CD4-positive, alpha-beta T cell treated with Interleukin-21 for 1 hour (primary cell): ENCODE data around the gene SRGAP1.

Experiments
- DNase-seq: peaks from one replicate; pipeline ENCODE4 v3.0.0-alpha.2; 2020

Gene SRGAP1

DNA sequence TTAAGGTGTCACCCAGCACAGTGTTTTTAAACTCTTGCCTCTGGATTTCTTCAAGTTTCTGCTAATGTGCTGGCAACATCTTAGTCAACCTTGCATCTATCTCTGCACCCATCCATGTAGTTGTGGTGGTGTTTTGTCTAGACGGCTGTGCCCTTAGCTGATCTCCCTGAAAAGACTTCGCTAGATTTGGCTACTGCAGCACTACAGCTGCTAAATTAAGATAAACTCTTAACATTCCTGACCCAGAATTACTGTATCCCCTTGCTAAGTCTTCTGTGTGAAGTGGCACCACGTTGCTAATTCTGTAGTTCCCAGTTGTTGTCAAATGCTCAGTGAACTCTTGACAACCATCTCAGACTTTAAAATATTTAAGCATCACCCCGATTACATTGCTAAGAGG, 66.8 kb downstream of the SRGAP1 start:
- no peak for DNase-seq

DNA sequence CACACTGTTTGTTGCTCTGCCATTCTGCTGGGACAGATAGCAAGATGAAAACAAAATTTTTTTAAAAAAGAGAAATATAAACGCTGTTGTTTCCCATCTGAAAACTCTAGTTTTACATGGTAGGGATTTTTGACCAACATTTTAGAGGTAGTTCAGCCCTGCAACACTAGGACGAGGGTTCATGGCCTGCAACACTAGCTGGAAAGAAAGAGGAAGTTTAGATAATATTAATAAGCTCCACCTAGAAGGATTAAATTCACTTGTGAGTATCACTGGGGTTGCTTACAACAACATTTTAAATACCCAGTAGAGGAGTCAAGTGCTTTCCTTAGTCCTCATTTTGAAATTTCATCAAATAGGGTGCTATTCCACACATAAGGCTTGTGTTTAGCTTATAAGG, 68.2 kb downstream of the SRGAP1 start:
- DNase-seq: no peak

DNA sequence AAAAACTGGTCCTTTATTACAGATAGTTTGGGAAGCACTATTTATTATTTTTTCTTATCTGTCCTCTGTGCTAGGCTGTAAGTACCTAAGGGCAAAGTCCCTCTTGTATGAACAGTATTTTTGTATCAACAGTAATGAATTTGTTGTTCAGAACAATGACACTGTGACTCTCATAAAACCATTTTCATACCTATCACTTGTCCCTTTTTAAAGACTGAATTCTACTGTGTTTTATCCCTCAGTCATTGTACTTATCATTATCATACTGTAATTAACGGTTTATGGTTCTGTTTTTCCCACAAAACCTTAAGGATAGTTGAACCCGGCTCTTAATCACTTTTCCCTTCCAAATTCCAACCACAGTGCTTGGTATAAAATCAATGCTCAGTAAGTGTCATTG, 69.4 kb downstream of the SRGAP1 start:
- no peak for DNase-seq

DNA sequence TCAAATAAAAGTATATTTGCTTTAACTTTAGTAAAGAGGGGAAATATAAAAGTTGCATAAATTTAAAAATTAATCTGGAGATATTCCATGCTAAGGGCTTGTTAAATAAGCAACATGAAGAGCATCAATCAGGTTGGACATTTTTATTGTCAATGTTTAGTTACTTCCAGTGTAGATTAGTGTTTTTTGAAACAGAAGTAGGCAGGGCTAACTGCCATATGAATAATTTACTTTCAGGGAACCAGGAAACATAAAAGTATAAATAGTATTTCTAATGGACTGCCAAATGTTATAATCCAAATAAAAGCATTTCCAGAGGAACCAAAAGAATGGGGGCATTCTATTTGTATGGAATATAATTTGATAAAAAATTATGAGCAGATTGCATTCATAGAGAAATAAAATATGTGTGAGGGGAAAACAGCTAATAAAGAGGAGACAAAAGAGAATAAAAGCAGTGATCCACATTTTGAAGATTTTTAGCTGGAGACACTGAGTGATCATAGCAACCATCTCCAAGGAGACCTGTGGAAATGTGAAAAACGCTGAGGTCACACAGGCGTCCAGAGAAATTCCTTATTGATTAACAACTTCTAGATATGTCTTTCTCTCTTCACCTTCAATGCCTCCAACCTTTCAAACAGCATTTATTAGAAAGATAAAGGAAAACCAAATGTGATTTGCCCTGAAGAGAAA, 70.8 kb downstream of the SRGAP1 start:
- DNase-seq: no peak

DNA sequence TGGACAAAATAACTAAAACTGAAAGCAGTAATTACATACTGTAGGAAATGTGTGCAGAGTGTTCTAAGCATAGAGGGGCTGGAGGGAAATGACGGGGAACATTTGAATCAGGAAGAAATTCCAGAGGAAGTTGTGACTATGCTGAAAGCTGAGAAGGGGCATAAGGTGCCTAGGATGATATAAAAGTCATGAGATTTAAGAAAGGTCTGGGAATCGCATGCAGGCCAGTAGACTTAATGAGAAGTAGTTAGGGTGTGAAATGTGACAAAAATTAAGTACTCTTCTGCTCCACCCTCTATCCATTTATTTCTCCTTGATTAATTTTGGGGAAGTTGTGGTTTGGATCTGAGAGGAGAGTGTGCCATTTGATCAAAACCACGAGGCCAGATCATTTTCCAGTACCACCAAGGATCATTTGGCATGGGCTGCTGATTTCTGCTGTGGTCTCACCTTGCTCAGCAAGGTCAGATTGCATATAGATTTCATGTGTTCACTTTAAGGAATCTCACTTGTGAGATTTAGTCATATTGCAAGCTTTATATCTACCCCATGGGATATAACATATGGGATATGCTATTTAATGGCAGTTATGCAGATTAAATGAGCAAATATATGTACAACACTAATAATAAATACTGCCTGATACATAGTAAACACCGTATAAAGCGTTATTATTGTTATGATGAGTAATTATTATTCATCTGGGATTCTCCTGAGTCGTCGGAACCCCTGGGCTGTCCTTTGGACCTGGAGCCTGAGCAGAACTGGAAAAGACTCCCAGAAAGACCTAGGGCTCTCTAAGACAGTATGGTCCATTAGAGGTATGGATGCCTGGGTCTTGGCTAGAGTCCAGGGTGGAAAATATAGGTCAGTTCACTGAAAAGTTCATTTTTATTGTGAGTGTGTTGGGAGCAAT, 72.3 kb downstream of the SRGAP1 start:
- no peak for DNase-seq

DNA sequence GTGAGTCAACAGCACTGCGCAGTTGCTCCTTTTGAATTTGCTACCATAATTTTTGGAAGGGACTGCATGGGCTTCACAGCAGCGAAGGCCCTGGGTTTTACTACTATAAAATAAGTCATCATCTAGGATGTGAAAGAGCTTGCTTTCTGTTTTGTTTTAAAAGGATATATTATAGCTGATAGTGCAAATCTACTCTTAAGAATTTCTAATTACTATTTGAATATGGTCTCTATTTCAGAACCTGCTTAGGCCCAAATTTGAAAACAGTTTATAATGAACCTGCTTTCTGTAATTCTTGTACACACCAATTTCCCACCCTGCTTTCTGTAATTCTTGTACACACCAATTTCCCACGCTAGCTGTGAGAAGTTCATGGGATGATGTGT, 73.0 kb downstream of the SRGAP1 start:
- no peak for DNase-seq

DNA sequence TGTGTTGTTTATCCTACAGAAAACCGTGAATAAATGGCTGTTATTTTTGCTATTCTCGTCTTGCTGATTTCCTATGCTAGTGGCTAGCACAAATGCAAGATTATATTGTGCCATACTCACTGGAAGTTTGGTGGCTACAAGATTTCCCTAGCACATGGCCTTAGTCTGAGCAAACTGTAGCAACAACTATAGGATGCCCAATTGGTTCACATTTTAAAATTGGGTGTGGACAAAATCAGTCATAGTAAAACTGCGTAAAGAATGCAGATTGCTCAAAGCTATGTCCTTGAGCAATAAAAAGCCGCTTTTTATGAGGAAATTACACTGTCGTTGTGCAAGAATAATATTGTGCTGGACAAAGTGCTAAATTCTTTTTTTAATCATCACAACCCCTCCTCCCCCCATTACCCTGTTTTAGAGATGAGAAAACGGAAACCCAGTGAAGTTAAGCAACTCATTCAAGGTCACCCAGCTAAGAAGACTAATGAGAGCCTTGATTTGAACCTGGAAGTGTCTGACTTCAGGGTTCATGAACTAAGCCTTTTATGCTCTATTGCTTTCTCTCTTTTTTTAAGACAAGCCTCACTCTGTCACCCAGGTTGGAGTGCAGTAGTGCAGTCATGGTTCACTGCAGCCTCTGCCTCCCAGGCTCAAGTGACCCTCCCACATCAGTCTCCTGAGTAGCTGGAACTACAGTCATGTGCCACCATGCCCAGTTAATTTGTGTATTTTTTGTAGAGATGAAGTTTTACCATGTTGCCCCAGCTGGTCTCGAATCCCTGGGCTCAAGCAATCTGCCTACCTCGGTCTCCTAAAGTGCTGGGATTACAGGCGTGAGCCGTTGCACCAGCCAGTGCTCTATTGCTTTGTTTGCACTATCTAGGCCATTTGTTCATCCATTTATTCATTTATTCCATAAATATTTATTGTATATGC, 73.6 kb downstream of the SRGAP1 start:
- peak; percentile 18 for DNase-seq

DNA sequence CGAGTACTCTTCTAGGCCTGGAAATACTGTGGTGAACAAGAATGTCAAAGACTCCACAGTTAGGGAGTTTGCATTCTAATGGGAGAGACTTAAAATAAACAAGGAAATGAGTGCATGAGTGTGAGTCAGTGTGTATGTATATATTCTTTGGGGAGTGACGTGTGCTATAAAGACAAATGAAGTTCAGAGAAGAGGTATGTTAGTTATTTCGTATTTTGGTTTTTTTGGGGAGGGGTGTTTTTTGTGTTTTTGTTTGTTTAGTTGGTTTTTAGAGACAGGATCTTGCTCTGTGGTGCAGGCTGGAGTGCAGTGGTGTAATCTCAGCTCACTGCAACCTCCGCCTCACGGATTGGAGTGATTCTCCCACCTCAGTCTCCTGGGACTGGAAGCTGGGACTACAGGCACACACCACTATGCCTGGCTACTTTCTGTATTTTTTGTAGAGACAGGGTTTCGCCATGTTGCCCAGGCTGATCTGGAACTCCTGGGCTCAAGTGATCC, 74.3 kb downstream of the SRGAP1 start:
- no peak for DNase-seq

DNA sequence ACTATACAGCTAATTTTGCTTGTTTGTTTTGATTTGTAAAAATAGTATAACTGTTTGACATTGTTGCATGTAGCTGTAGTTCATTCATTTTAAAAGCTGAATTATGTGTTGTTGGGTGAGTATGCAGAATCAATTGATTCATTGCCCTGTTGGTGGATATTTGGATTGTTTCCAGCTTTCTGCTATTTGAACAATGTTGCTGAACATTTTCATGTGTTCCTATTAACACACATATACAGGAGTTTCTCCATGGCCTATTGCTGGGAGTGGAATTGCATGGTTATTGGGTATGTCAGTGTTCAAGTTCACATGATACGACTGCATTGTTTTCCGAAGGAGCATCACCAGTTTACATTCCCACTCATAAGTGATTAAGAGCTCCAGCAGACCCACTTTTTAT, 75.3 kb downstream of the SRGAP1 start:
- no peak for DNase-seq

DNA sequence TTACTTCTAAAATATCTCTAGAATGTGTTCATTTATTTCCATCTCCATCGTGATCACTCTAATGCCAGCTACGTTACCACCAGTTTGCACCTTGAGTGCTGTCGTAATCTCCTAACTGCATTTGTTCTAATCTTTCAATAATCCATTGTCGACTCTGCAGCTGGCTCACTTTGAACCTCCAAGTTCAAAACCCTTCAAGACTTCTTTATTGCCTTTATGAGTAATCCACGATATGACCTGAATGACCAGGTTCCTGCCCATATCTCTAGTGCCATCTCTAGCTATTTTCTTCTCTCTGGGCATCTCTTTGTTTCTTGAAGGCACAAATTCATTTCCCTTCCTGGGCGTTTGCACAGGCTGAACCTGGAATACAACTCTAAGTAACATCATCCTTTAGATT, 76.7 kb downstream of the SRGAP1 start:
- no peak for DNase-seq

DNA sequence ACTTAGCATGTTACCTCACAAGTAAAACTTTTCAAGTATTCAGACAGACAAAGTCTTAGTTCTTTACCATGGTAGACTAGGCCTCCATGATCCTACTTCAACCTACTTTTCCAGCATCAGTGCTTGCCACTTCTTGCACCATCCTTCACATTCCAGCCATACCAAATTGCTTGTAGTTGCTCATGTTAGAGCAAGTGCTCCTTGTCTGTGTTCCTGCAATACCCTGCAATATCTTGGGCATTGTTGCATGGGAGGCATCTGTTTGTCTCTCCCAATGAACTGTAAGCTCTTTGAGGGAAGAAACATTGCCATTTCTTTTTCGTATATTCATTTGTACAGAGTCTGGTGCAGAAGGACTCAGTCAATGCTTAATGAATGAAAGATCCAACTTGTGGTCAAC, 78.0 kb downstream of the SRGAP1 start:
- no peak for DNase-seq

DNA sequence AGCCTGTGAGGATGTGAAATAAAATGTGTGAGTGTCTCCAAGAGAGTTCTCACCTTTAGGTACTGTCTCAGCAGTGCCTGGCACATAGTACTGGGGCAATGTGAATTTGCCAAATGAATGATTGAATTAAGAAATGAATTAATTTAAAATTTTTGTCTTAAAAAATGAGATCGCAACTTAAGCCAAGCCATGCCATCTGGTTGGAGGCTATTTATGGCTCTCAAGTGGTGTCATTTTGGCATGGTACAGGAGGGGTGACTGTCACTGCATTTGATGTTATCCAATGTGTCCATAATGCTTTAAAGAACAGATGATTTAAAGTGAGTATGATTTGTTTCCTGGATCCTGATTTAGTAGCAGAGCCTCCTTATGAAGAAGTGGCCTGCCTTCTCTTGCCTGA, 80.3 kb downstream of the SRGAP1 start:
- DNase-seq: no peak

DNA sequence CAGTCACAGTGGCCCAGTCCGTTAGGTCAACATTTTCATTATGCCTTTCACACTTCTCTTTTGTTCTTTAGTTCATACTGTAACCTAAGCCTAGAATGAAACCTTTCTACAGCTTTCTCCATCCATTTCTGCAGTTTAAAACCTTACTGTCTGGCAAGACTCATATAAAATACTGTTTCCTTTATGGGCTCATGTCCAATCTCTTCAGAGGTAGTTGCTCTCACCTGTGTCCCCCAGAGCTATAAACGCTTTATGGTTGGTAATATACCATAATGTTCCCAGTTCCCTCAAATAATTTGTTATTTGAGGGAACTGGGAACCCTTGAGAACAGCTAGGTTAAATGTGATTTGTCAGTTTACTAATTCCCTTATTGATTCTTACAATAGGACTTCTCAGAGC, 83.0 kb downstream of the SRGAP1 start:
- no peak for DNase-seq

DNA sequence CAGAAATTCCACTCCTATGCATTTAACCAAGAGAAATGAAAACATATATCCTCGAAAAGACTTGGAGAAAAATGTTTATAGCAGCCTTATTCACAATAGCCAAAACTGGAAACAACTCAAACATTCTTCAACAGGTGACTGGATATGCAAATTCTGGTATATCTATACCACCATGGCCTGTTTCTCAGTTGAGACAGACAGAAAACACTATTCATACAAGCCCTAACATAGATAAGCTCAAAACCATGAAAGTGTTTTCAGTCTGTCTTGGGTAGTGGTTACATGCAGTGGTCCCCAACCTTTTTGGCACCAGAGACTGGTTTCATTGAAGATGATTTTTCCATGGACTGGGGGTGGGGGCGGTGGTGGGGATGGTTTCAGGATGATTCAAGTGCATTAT, 83.8 kb downstream of the SRGAP1 start:
- DNase-seq: no peak

DNA sequence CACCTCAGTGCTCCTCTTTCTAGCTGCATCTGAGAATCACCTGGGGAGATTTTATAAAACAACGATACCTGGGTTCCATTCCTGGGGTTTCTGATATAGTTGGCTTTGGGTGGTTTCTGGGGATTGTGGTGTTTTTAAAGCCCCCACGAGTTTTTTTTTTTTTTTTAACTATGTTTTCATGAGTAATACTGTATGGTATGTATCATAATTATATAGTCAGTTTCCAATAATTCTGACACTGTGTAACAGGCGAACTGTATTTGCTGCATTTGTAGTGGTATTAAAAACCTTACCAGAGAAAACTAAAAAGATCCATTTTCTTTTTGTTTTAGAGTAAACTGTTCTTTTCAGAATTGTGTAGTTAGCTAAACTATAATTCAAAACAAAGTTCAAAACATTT, 84.9 kb downstream of the SRGAP1 start:
- no peak for DNase-seq

DNA sequence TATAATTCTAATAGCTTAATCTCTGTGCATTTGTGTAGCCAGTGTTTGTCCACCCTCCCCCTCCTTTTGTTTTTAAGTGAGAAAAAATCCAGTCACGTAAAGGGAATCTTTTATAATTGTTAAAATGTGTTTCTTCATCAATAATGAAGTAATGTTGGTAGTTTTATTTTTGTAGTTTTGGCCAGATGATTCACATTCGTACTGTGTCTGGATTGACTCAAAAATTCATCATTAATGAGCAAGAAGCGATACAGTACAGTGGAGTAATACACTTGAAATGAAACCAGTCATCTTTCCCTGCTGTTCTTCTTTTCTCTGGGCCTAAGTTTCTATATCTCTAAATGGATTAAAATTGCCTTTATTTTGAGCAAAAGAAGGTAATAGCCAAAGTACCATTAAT, 86.5 kb downstream of the SRGAP1 start:
- DNase-seq: no peak

DNA sequence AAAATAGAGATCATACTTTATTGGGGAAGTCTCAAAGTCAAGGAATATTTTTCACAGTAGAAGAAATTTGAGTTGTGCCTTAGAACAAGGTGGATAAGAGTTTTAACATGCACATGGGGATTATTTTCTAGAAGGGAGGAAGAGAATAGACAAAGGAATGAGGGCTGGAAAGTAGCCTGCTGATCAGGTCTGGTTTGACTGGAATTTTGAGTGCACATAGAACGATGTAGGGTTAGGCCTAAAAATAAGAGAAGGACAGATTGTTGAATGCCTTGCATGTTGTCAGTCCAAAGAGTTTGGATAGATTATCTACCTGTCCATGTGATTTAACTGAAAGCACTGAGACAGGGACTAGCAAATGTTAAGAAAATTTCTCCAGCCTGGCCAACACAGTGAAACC, 87.2 kb downstream of the SRGAP1 start:
- DNase-seq: no peak

DNA sequence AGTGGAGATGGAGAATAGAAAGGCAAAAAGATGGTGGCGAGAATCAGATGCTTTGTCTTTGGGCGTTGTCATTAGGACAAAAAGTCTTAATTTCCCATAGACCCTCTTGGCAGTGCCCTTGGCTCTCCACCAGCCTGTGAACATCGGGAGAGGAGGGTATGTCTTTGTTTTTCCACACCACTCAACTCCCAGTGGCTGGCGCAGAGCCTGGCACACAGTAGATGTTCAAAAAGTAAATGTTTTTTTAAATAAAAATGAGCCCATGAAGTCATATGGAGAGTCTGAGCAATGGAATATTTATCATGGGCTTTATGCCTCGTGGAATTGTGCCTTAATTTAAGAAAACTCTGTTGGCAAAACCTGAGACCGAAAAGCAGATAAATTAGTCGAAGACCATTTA, 90.4 kb downstream of the SRGAP1 start:
- DNase-seq: no peak

DNA sequence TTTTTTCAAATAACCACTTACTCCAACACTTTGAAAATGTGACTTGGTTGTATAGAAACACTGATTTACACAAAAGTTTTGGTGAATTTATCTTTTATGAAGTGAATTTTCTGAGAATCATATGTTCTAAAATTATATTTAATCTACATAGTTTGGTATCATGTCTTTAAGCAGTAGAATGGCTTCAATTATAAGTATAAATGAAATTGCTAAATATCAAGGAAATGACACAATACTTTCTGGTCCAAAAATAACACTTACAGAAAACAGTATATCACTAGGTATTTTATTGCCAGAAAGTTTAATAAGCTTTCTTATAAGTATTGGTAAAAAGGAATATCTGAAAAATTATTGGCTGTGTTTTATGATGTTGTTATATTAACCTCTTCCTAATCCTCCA, 90.9 kb downstream of the SRGAP1 start:
- DNase-seq: no peak

DNA sequence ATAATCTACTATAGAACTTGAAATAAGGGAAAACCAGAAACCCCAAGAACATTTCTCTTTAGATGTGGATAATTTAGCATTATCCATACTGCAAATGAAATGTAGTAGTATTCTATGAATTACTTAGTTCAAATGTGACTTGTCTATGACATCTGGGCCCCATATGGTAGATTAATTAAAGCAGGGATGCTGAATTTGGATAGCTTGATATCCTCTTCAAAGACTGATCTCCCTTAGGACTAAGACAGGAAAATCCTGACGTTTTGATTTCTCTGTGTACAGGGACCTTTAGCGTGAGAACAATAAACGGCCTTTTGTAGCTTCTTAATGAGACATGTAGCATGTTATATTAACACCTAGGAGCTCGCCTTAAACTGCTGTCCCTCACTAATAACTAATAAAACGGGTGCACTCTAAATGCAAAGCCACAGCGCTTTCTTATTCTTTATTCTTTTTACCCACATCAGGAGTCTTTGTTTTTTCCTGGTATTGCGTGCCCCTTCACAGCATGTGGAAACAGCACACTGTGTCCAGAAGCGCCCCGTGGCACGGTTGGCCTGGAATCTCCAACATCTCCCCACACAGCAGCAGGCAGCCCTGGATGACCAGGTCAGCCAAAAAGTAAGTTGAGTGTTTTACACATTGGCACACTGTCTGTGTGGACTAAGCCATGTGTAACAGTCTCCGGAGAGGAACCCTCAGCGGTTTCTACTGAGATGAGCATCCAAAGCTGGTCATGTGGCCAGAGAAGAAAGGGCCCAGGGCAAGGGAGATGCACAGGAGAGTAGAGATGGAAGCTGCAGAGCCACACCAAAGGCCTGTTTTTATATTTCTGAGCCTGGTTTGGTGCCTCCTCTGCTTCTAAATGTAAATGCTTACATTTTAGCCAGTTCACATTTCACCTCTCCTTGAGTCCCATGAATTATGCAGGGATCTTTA, 93.1 kb downstream of the SRGAP1 start:
- DNase-seq: no peak

DNA sequence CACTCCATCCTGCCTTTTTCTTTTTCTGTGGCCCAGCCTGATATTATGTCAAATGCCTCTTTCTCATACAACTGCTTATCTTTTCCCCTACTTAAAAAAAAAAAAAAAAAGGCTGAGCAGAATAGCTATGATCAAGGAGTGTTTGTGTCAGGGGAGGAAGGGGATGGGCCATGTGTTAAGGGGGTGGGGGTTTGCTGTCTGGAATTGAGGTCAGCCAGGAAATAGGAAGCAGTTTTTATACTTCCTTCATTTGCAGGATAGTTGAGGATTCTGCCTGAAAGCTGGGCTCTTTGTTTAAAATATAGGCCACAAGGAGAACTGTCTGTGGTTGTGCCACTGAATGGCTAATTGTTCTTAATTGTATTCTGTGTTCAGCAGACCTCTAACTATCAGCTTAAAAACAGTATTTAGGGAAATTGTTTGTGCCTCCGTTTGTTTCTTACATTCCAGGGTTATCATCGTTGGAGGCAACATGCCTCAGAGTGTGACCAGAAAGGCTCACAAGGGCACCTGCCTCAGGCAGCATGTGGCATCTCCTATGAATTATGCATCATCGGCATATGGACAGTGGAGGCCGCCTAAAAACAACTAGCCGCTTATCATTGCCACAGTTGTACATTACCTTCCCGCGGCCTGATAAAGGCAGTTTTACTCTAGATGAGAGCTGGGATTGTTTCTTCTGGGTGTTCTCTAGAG, 96.0 kb downstream of the SRGAP1 start:
- DNase-seq: no peak
